ENCODE measurements around the gene TEX264.

Gene TEX264

DNA sequence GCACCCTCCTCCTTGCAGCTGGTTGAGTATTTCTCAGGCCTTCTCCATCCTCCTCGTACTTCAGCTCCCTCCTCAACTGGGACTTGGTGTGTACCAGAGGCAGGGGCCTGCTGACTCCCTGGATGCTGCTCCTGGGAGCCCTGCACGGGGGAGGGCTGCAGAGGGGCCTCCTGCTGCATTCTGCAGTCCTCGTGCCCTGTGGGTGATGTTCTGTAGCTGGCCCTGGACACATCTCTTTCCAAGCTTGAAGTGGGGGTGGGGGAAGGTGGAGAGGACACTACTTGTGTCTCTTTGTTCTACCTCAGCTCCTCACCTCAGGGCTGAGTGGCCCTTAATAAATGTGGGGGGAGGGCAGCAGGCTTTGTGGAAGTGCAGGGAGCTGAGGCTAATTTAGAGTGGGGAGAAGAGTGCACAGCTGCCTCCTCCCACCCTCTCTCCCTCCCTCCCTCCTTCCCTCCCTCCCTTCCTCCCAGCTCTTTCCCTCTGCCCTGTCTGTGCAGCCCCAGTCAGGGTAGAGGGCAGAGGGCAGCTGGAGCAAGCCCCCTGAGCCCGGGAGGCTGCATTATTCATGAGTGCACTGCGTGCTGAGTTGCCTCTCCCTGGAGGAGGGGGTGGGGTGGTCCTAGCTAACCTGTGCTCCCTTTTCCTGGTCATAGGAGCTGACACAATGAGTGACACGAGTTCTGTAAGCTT lies 32.2 kb downstream of the TEX264 start:
- no peak for TF ChIP-seq POU2F2 (IDR thresholded peaks at IDR 0.05; ENCODE audit: low read depth, low read length)
- TF ChIP-seq SPI1 (IDR thresholded peaks at IDR 0.05; ENCODE audit: low read depth, low read length) = no peak
- no peak for TF ChIP-seq POLR2A (IDR thresholded peaks at IDR 0.05; ENCODE audit: low read depth, low read length)
- no peak for TF ChIP-seq PAX5 (IDR thresholded peaks at IDR 0.05; ENCODE audit: insufficient read depth, low read length, severe bottlenecking)
- no peak for TF ChIP-seq TAF1 (IDR thresholded peaks at IDR 0.05; ENCODE audit: low read depth, low read length)
- no peak for TF ChIP-seq POLR2AphosphoS5 (IDR thresholded peaks at IDR 0.05; ENCODE audit: low read depth, low read length)
- no peak for FAIRE-seq
- no peak for DNase-seq (ENCODE audit: insufficient read length, low spot score)

GRCh38 chr3:51703761-51704510 lies 32.9 kb downstream of the TEX264 start:
- TF ChIP-seq POLR2AphosphoS5 (IDR thresholded peaks at IDR 0.05; ENCODE audit: low read depth, low read length) (no peak), SPI1 (IDR thresholded peaks at IDR 0.05; ENCODE audit: low read depth, low read length) (no peak), POU2F2 (IDR thresholded peaks at IDR 0.05; ENCODE audit: low read depth, low read length) (no peak), POLR2A (IDR thresholded peaks at IDR 0.05; ENCODE audit: low read depth, low read length) (no peak), TAF1 (IDR thresholded peaks at IDR 0.05; ENCODE audit: low read depth, low read length) (no peak), PAX5 (IDR thresholded peaks at IDR 0.05; ENCODE audit: insufficient read depth, low read length, severe bottlenecking) (no peak)
- no peak for FAIRE-seq
- no peak for DNase-seq (ENCODE audit: insufficient read length, low spot score)

- FAIRE-seq (no peak), DNase-seq (ENCODE audit: insufficient read length, low spot score) (no peak)
- TF ChIP-seq POU2F2 (IDR thresholded peaks at IDR 0.05; ENCODE audit: low read depth, low read length) (no peak), PAX5 (IDR thresholded peaks at IDR 0.05; ENCODE audit: insufficient read depth, low read length, severe bottlenecking) (no peak), POLR2AphosphoS5 (IDR thresholded peaks at IDR 0.05; ENCODE audit: low read depth, low read length) (no peak), SPI1 (IDR thresholded peaks at IDR 0.05; ENCODE audit: low read depth, low read length) (no peak), POLR2A (IDR thresholded peaks at IDR 0.05; ENCODE audit: low read depth, low read length) (no peak), TAF1 (IDR thresholded peaks at IDR 0.05; ENCODE audit: low read depth, low read length) (no peak)
Measured at GRCh38 chr3:51704511-51704950, 33.5 kb downstream of the TEX264 start.

GRCh38 chr3:51705276-51706020 lies 34.4 kb downstream of the TEX264 start:
- TF ChIP-seq POU2F2 (IDR thresholded peaks at IDR 0.05; ENCODE audit: low read depth, low read length) (no peak), SPI1 (IDR thresholded peaks at IDR 0.05; ENCODE audit: low read depth, low read length) (no peak), POLR2A (IDR thresholded peaks at IDR 0.05; ENCODE audit: low read depth, low read length) (no peak), PAX5 (IDR thresholded peaks at IDR 0.05; ENCODE audit: insufficient read depth, low read length, severe bottlenecking) (no peak), POLR2AphosphoS5 (IDR thresholded peaks at IDR 0.05; ENCODE audit: low read depth, low read length) (no peak)
- FAIRE-seq = no peak
- DNase-seq (ENCODE audit: insufficient read length, low spot score) = no peak

- FAIRE-seq (no peak), DNase-seq (ENCODE audit: insufficient read length, low spot score) (no peak)
- TF ChIP-seq PAX5 (IDR thresholded peaks at IDR 0.05; ENCODE audit: insufficient read depth, low read length, severe bottlenecking) = no peak
- no peak for TF ChIP-seq SPI1 (IDR thresholded peaks at IDR 0.05; ENCODE audit: low read depth, low read length)
- TF ChIP-seq POLR2AphosphoS5 (IDR thresholded peaks at IDR 0.05; ENCODE audit: low read depth, low read length) = no peak
- no peak for TF ChIP-seq POU2F2 (IDR thresholded peaks at IDR 0.05; ENCODE audit: low read depth, low read length)
- no peak for TF ChIP-seq TAF1 (IDR thresholded peaks at IDR 0.05; ENCODE audit: low read depth, low read length)
- no peak for TF ChIP-seq POLR2A (IDR thresholded peaks at IDR 0.05; ENCODE audit: low read depth, low read length)
Measured at GRCh38 chr3:51706021-51706485, 35.0 kb downstream of the TEX264 start.

DNA sequence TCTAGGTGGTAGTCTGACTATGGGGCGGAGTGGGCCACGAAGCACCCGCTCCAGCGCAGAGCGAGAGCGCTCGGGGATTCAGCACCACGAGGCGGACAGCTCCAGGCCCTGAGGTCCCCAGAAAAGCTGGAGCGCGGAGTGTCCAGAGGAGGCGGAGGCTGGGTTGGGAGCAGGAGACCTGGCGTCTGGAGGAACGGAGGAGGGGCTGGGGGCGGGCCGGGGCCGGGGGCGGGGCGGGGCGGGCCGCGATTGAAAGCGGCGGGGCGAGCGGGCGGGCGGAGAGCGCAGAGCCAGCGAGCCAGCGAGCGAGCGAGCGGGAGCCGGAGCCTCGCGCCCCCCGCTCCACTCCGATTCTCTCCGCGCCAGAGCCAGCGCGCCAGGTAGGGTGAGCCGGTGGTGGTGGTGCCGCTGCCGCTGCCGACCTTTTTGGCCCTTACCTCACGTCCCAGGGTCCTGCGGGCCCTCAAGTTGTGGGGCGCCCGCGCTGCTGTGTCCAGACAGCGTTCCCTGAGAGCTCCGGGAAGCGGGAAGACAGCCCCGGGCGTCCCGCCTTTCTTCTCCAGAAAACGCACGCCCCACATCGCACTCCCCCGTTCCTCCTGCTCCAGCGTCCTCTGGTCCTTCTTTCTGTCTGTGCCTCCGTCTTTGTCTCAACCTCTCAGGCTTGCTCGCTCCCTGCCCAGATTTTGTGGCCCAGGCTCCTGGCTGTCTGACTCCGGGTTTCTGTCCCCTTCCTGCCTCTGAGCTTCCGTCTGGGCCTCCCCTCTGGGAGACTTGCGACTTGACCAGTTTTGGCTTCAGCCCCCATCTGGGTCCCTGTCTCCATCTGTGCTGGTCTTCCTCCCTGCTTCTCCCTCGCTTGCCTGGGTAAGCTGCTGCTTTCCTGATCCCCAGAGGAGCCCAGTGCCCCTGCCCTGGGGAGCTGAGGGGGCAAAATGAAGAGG lies 36.0 kb downstream of the TEX264 start, which contains the start of gene GRM2:
Gene GRM2 (plus strand): TSS at position 281 of the 944 bp plus-strand sequence. CDS start 1,916 bp downstream, outside the sequence.
- TF ChIP-seq POLR2AphosphoS5 (IDR thresholded peaks at IDR 0.05; ENCODE audit: low read depth, low read length) (no peak), PAX5 (IDR thresholded peaks at IDR 0.05; ENCODE audit: insufficient read depth, low read length, severe bottlenecking) (no peak)
- no peak for FAIRE-seq
- DNase-seq (ENCODE audit: insufficient read length, low spot score) = no peak

DNA sequence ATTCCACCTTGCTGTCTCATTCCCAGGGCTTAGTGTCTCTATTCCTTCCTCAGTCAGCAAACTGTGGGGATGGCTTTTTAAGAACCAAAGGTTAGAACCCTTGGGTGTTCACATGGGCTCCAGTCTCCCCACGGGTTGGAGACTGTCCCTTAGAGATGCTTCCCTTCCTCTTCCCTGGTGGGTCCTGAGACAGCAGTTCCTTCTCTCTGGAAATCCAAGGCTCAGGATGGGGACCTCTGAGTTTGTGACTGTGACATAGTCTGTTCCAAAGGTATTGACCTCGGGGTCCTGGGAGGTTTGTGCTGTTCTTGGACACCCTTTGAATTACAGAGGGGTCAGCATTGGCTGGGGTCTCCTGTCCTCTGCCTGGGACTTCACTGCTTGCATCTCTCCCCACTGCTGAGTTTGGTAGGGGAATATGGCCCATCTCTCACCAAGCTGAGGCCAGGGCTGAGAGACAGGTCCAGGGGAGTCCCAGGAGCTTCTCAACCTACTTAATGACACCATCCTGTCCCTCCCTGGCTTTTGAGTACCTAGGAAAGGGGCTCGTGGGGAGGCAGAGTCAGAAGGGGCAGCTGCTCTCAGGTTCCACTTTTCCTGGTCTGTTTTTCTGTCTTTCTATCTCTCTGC lies 37.3 kb downstream of the TEX264 start:
- FAIRE-seq = no peak
- TF ChIP-seq POLR2AphosphoS5 (IDR thresholded peaks at IDR 0.05; ENCODE audit: low read depth, low read length) = no peak
- peak; percentile 7 for DNase-seq (ENCODE audit: insufficient read length, low spot score)

- no peak for FAIRE-seq
- DNase-seq (ENCODE audit: insufficient read length, low spot score) = peak; percentile 12
- no peak for TF ChIP-seq POLR2A (IDR thresholded peaks at IDR 0.05; ENCODE audit: low read depth, low read length)
Measured at GRCh38 chr3:51709004-51709420, 38.0 kb downstream of the TEX264 start.

All from GM12891 (cell line).